Stimulated activated naive CD8-positive, alpha-beta T cell treated with anti-CD3 and anti-CD28 coated beads, Interleukin-15, amount 100 ng/mL, for 72 hours (primary cell): ENCODE data around the gene CEACAM4.
"Not testable (repeated sequence)": the region's sequence is repeated elsewhere in the genome, so short reads cannot be mapped to it uniquely, and the experiment has no call there.

Experiments used
- ATAC-seq: fragments of 150-1000 bp; cut with Tn5 transposase; 2 replicates; pipeline ENCODE4 v1.10.0; 2021; ENCODE audit warnings: mild to moderate bottlenecking, moderate library complexity
- DNase-seq, 2 donors: peaks; one replicate each; pipeline ENCODE4 v3.0.0; 2021 to 2022
- H3K27ac Mint-ChIP-seq, 2 donors: one replicate each; pipeline ENCODE4 v1.8.0; 2022; ENCODE audit warnings: mild to moderate bottlenecking in 2 of 2, mixed read lengths in 2 of 2, moderate library complexity in 2 of 2
- H3K27me3 Mint-ChIP-seq: one replicate; pipeline ENCODE4 v1.8.0; 2022; ENCODE audit warnings: mixed read lengths
- H3K4me1 Mint-ChIP-seq: one replicate; pipeline ENCODE4 v1.8.0; 2022; ENCODE audit warnings: mild to moderate bottlenecking, mixed read lengths
- H3K4me3 Mint-ChIP-seq, 2 donors: one replicate each; pipeline ENCODE4 v1.8.0; 2022; ENCODE audit warnings: mild to moderate bottlenecking in 2 of 2, mixed read lengths in 2 of 2, moderate library complexity in 1 of 2
- H3K9me3 Mint-ChIP-seq, 2 donors: one replicate each; pipeline ENCODE4 v1.8.0; 2022; ENCODE audit warnings: mixed read lengths in 2 of 2

Gene CEACAM4

GRCh38 chr19:41626877-41627276, at the start of gene CEACAM4:
Gene CEACAM4, minus strand, starts transcription at chr19:41627074. Its CDS starts 111 bp downstream, at chr19:41626963.
- DNase-seq (no peak), ATAC-seq (no peak)
- peak within 1 kb of the TSS in 1 of 2 donors; percentile 74 for H3K27ac Mint-ChIP-seq
- peaks cover 8% of the 10 kb centered on the region in 2 donors for H3K9me3 Mint-ChIP-seq
- no peak within 1 kb of the TSS for H3K4me3 Mint-ChIP-seq
- peaks cover 47% of the 10 kb centered on the region for H3K27me3 Mint-ChIP-seq
- H3K4me1 Mint-ChIP-seq = no peaks in the 10 kb centered on the region

- no peak for DNase-seq
- Mint-ChIP-seq H3K27me3 (peaks cover 75% of the 10 kb centered on the region), H3K4me3 (no peak overlapping the region), H3K9me3 (peaks cover 0 to 8% of the 10 kb centered on the region in 2 donors), H3K27ac (no peak overlapping the region), H3K4me1 (no peaks in the 10 kb centered on the region)
- no peak for ATAC-seq
Observed at GRCh38 chr19:41671486-41671885, 44.6 kb upstream of the CEACAM4 start.

- Mint-ChIP-seq H3K4me3 (no peak overlapping the region), H3K27me3 (peaks cover 72% of the 10 kb centered on the region), H3K4me1 (no peaks in the 10 kb centered on the region), H3K9me3 (peaks cover 0 to 8% of the 10 kb centered on the region in 2 donors), H3K27ac (peak overlapping the region in 1 of 2 donors; percentile 2)
- DNase-seq = no peak
- no peak for ATAC-seq
Observed at GRCh38 chr19:41670755-41671154, 43.9 kb upstream of the CEACAM4 start.

- ATAC-seq = no peak
- Mint-ChIP-seq H3K27ac (no peak overlapping the region), H3K27me3 (peaks cover 57% of the 10 kb centered on the region)
Observed at GRCh38 chr19:41668315-41668714, 41.4 kb upstream of the CEACAM4 start.

GRCh38 chr19:41666075-41666474, 39.2 kb upstream of the CEACAM4 start:
- Mint-ChIP-seq H3K4me3 (no peak overlapping the region), H3K27ac (no peak overlapping the region), H3K27me3 (peaks cover 47% of the 10 kb centered on the region), H3K4me1 (no peaks in the 10 kb centered on the region), H3K9me3 (peaks cover 26 to 35% of the 10 kb centered on the region in 2 donors)
- ATAC-seq (no peak), DNase-seq (no peak)

More at GRCh38 chr19:41668315-41668714, 41.4 kb upstream of the CEACAM4 start:
- DNase-seq = no peak
- no peak overlapping the region for H3K4me3 Mint-ChIP-seq
- peaks cover 17 to 29% of the 10 kb centered on the region in 2 donors for H3K9me3 Mint-ChIP-seq
- no peaks in the 10 kb centered on the region for H3K4me1 Mint-ChIP-seq

- ATAC-seq (peak; percentile 54), DNase-seq (no peak)
- Mint-ChIP-seq H3K27ac (peak overlapping the region in 1 of 2 donors; percentile 48), H3K27me3 (peaks cover 76% of the 10 kb centered on the region), H3K4me3 (no peak overlapping the region), H3K9me3 (peaks cover 15 to 25% of the 10 kb centered on the region in 2 donors), H3K4me1 (peaks cover 16% of the 10 kb centered on the region)
Observed at GRCh38 chr19:41657157-41657556, 30.3 kb upstream of the CEACAM4 start.

DNA sequence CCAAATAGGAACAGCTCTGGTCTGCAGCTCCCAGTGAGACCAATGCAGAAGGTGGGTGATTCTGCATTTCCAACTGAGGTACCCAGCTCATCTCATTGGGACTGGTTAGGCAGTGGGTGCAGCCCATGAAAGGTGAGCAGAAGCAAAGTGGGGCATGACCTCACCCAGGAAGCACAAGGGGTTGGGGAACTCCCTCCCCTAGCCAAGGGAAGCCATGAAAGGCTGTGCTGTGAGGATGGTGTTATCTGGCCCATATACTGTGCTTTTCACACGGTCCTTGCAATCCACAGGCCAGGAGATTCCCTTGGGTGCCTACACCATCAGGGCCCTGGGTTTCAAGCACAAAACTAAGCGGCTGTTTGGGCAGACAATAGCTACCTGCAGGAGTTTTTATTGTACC, 29.9 kb upstream of the CEACAM4 start:
- H3K4me1 Mint-ChIP-seq = peaks cover 16% of the 10 kb centered on the region
- H3K4me3 Mint-ChIP-seq = not testable (repeated sequence)
- ATAC-seq (peak; percentile 82), DNase-seq (peak in 1 of 2 donors; percentile 23)
- H3K27ac Mint-ChIP-seq = peak overlapping the region in 1 of 2 donors; percentile 48
- peaks cover 14 to 21% of the 10 kb centered on the region in 2 donors for H3K9me3 Mint-ChIP-seq
- H3K27me3 Mint-ChIP-seq = peaks cover 72% of the 10 kb centered on the region

DNA sequence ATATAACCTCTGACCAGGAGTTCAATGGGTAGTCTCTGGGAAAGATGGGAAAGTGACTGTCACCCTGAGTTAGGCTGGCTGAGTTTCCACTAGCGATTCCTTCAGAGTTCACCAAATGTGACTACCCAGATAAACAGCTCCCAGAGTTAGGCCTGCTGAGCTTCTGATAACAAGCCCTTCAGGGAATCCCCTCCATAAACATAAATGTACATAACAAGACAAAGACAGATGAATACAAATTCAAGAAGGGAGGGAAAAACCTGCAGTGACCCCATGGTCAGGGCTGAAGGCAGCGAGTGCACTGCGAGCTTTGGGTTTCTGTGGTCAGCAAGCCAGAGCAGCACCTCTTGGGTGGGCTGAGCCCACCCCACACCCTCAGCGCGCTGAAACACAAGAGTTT, 25.4 kb upstream of the CEACAM4 start:
- H3K27ac Mint-ChIP-seq = no peak overlapping the region
- ATAC-seq (no peak), DNase-seq (no peak)
- H3K27me3 Mint-ChIP-seq = peaks cover 58% of the 10 kb centered on the region
- H3K4me3 Mint-ChIP-seq = no peak overlapping the region
- peaks cover 9% of the 10 kb centered on the region for H3K4me1 Mint-ChIP-seq
- peaks cover 14 to 21% of the 10 kb centered on the region in 2 donors for H3K9me3 Mint-ChIP-seq

- H3K4me3 Mint-ChIP-seq = no peak overlapping the region
- H3K4me1 Mint-ChIP-seq = no peaks in the 10 kb centered on the region
- H3K27ac Mint-ChIP-seq = no peak overlapping the region
- DNase-seq (no peak), ATAC-seq (no peak)
- H3K9me3 Mint-ChIP-seq = peaks cover 14% of the 10 kb centered on the region in 2 donors
- peaks cover 54% of the 10 kb centered on the region for H3K27me3 Mint-ChIP-seq
Observed at GRCh38 chr19:41649827-41650226, 23.0 kb upstream of the CEACAM4 start.

DNA sequence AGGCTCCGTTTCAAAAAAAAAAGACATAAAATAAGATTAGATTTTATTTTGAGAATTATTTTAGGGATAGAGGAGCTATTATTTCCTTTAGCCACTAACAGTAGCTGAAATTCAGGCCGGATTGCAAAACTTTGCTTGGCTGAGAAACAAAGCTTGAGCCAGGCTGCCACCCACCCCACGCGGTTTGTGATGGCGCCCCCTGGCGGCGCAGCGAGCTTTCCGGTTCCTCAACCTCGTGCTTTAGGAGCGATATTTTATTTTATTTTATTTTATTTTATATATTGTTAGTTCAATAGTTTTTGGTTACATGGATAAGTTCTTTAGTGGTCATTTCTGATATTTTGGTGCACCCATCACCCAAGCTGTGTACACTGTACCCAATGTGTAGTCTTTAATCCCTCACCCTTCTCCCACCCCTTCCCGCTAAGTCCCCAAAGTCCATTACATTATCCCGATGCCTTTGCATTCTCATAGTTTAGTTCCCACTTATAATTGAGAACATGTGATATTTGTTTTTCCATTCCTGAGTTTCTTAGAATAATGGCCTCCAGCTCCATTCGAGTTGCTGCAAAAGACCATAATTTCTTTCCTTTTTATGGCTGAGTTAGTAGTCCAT, 19.8 kb upstream of the CEACAM4 start:
- no peak overlapping the region for H3K4me3 Mint-ChIP-seq
- no peak for ATAC-seq

DNA sequence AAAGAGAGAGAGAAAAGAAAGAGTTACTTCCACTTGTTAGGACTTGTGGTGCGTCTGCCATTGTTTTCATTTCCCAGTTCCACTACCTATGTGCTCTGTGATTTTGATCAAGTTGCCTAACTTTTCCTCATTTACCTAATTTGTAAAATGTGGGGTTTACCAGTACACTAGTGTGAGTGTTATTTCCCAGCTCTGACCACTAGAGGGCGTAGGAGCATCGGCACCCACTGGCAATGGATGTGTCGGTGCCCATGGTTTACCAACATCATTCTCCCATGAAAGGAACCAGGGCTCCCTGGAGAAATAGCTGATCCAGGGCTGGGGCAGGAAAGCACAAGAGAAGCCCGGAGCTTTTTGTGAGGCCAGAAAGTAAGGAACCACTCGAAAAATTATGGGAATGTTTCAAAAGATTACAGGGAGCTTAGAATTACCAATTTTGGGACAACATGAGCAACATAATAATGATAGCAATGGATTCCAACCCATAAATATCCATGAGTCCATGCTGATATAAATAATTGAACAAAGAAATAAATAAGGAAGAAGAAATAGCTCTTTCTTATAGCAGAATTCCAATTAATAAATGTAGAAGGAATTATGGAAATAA, 15.1 kb upstream of the CEACAM4 start:
- Mint-ChIP-seq H3K9me3 (no peaks in the 10 kb centered on the region), H3K27ac (no peak overlapping the region), H3K4me1 (peaks cover 5% of the 10 kb centered on the region), H3K27me3 (peaks cover 28% of the 10 kb centered on the region), H3K4me3 (no peak overlapping the region)
- DNase-seq (peak; percentile 57 to 60), ATAC-seq (peak; percentile 82)

More for the DNA sequence above, 19.8 kb upstream of the CEACAM4 start:
- Mint-ChIP-seq H3K27me3 (peaks cover 49% of the 10 kb centered on the region), H3K4me1 (no peaks in the 10 kb centered on the region), H3K27ac (no peak overlapping the region), H3K9me3 (no peaks in the 10 kb centered on the region)
- DNase-seq = peak; percentile 35 to 50

- H3K4me1 Mint-ChIP-seq = peaks cover 5% of the 10 kb centered on the region
- H3K27ac Mint-ChIP-seq = no peak overlapping the region
- no peak for DNase-seq
- peaks cover 0 to 7% of the 10 kb centered on the region in 2 donors for H3K9me3 Mint-ChIP-seq
- H3K27me3 Mint-ChIP-seq = peaks cover 57% of the 10 kb centered on the region
- no peak overlapping the region for H3K4me3 Mint-ChIP-seq
- no peak for ATAC-seq
Observed at GRCh38 chr19:41638641-41639081, 11.8 kb upstream of the CEACAM4 start.

- DNase-seq = no peak
- peaks cover 5% of the 10 kb centered on the region for H3K4me1 Mint-ChIP-seq
- H3K9me3 Mint-ChIP-seq = peaks cover 0 to 7% of the 10 kb centered on the region in 2 donors
- no peak overlapping the region for H3K27ac Mint-ChIP-seq
- H3K27me3 Mint-ChIP-seq = peaks cover 53% of the 10 kb centered on the region
- H3K4me3 Mint-ChIP-seq = no peak overlapping the region
- ATAC-seq = no peak
Observed at GRCh38 chr19:41637484-41637883, 10.6 kb upstream of the CEACAM4 start.

DNA sequence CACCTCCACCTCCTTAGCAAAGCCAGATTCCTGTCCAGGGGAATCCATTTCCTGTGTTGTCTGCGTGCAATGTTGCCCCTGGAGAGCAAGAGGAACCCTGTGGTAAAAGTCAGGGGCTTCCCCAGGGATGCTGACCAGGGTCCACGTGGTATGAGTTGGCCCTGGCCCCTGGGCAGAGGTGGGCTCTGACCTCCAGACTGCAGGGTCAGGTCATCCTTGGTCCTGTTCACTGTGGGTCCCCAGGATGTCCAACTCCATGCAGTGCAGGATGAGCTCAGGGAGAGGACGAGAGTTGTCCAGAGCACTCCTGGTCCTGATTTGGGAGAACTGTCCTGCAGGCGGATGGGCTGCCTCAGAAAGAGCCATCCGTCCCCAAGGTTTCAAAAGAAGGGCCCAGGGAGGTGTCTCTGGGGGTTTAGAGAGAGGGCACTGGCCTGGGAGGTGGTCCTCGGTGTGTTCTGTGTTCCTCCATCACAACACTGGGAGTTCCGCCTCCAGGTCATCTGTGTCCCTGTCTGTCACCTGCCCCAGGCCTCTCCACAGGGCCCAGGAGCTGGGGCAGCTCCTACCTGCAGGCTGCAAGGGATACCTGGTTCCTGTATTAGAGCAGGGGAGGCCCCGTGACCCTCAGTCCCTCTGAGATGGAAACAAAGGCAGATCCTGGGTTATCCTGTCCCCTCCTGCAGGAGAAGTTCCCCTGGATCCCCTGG, 1.2 kb upstream of the CEACAM4 start:
- no peak for ATAC-seq
- Mint-ChIP-seq H3K4me3 (no peak overlapping the region), H3K27ac (no peak overlapping the region), H3K4me1 (no peaks in the 10 kb centered on the region), H3K9me3 (peaks cover 8% of the 10 kb centered on the region in 2 donors), H3K27me3 (peaks cover 42% of the 10 kb centered on the region)
- no peak for DNase-seq

DNA sequence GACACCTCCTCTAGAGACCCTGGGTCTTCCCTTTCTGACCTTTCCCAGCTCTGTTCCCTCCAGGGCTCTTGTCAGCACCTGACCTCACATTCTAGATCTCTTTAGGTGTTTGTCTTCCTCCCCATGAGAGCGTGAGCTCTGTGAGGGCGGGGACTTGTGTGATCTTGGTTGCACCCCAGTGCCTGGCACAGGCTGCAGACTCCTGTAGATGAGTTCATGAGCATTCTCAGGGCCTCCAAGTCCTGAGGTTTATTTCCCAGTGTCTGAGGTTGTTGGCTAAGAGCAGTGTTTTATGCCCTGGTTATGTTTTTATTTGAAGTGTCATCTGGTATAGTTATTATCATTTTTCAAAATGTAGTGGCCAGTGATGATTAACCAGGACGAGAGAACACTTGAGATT, 596 bp downstream of the CEACAM4 start:
- no peak overlapping the region for H3K27ac Mint-ChIP-seq
- peaks cover 5 to 8% of the 10 kb centered on the region in 2 donors for H3K9me3 Mint-ChIP-seq

GRCh38 chr19:41624937-41625336, 1.9 kb downstream of the CEACAM4 start:
- peaks cover 1 to 2% of the 10 kb centered on the region in 2 donors for H3K9me3 Mint-ChIP-seq
- no peaks in the 10 kb centered on the region for H3K4me1 Mint-ChIP-seq
- no peak for ATAC-seq
- H3K27me3 Mint-ChIP-seq = peaks cover 41% of the 10 kb centered on the region
- no peak overlapping the region for H3K4me3 Mint-ChIP-seq
- no peak for DNase-seq
- H3K27ac Mint-ChIP-seq = no peak overlapping the region

More for the DNA sequence above, 596 bp downstream of the CEACAM4 start:
- H3K4me3 Mint-ChIP-seq = no peak overlapping the region
- DNase-seq = no peak
- no peaks in the 10 kb centered on the region for H3K4me1 Mint-ChIP-seq
- H3K27me3 Mint-ChIP-seq = peaks cover 47% of the 10 kb centered on the region
- ATAC-seq = no peak
